Skin of body (tissue), 2 donors: Measurements from ENCODE around the gene PTPN23. TPM values are rescaled to one million over a fixed set of nuclear protein-coding genes. Genes with fewer than 3 reads are reported as not detected.

Experiments used
- DNase-seq: peaks from one replicate; lab custom pipeline; 2025; lab: John Stamatoyannopoulos, UW
- total RNA-seq: library from RNA; depleted of rRNA; stranded (reverse); fragments of >200 nt; gene quantifications from one replicate; pipeline ENCODE4 v1.2.3, GENCODE V29; 2014

The PTPN23 gene
- total RNA-seq, 1 donor from 2014 or later: 17.4 TPM

DNA sequence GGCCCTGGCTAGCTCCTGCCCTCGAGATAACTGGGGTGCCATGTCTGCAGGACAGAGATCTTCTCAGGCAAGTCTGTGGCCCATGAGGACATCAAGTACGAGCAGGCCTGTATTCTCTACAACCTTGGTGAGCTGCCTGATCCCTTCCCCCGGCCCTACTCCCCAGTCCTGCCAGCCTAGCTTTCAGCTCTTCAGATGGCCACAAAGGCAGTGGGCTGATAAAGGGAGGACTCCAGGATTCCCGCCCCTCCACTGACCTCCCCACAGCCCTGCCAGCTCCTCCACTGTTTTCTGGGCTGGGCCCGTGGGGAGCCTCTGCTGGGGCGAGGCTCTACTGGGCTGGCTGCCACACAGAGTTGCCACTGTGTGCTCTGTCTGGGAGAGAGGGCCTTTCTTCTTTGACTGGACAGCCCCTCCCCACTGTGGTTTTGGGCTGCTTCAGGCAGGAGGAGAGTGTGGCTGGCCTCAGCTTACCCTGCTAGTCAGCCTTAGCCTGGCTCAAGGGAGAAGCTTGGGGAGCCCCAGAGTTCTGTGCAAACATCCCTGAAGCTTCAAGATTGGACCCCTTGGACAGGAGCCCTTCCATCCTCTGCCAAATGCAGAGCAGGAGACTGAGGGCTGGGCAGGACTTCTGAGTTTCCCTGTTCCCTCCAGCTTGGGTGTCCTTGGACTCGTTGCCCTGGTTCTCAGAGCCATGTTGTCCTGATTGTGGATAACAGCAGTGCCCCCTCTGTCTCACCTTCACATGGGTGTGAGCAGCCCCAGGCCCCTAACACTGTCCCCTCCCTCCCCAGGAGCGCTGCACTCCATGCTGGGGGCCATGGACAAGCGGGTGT lies 24.4 kb downstream of the PTPN23 start:
- DNase-seq: no peak

- DNase-seq: no peak
Measured at GRCh38 chr3:47405820-47406761, 25.3 kb downstream of the PTPN23 start.

GRCh38 chr3:47406762-47407149 lies 25.9 kb downstream of the PTPN23 start:
- DNase-seq: no peak

DNA sequence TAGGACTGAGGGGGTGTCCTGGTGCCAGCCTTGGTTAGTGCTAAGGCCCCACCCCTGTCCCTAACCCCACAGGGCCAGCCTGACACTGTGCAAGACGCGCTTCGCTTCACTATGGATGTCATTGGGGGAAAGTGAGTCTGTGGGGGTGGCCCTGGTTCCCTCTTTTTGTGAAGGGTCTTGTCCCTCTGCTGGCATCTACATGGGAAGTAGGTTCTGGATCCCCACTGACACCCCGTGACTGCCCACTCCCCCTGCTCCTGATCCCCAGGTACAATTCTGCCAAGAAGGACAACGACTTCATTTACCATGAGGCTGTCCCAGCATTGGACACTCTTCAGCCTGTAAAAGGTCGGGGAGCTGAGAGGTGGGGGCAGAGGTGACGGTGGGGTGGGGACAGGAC lies 26.4 kb downstream of the PTPN23 start:
- DNase-seq: no peak

GRCh38 chr3:47407896-47408838 lies 27.3 kb downstream of the PTPN23 start:
- no peak for DNase-seq

DNA sequence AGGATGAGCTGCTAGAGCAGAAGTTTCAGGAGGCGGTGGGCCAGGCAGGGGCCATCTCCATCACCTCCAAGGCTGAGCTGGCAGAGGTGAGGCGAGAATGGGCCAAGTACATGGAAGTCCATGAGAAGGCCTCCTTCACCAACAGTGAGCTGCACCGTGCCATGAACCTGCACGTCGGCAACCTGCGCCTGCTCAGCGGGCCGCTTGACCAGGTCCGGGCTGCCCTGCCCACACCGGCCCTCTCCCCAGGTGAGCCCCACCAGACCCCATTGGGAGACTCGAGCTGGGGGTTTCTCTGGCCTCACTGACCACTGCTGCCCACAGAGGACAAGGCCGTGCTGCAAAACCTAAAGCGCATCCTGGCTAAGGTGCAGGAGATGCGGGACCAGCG lies 28.0 kb downstream of the PTPN23 start:
- no peak for DNase-seq

DNA sequence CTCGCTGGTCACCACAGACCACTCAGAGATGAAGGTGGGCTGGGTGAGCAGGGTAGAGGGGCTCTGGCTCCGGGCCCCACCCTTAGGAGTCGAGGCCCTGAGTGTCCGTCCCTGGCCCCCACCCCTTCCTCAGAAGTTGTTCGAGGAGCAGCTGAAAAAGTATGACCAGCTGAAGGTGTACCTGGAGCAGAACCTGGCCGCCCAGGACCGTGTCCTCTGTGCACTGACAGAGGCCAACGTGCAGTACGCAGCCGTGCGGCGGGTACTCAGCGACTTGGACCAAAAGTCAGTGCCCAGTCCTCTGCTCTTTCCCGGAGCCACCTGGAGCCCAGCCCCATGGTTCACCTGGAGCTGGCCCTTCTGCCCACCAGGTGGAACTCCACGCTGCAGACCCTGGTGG lies 28.5 kb downstream of the PTPN23 start:
- no peak for DNase-seq

GRCh38 chr3:47409688-47410416 lies 29.0 kb downstream of the PTPN23 start:
- DNase-seq: no peak

DNA sequence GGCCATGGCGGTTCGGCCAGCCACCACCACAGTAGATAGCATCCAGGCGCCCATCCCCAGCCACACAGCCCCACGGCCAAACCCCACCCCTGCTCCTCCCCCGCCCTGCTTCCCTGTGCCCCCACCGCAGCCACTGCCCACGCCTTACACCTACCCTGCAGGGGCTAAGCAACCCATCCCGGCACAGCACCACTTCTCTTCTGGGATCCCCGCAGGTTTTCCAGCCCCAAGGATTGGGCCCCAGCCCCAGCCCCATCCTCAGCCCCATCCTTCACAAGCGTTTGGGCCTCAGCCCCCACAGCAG lies 29.5 kb downstream of the PTPN23 start:
- no peak for DNase-seq

GRCh38 chr3:47410801-47411646 lies 30.2 kb downstream of the PTPN23 start:
- DNase-seq: no peak

- DNase-seq: no peak
Measured at GRCh38 chr3:47411696-47412452, 31.1 kb downstream of the PTPN23 start.

- DNase-seq: no peak
Measured at GRCh38 chr3:47412453-47412756, 31.6 kb downstream of the PTPN23 start.

GRCh38 chr3:47412842-47413520 lies 32.2 kb downstream of the PTPN23 start:
- no peak for DNase-seq

- DNase-seq: no peak
Measured at GRCh38 chr3:47413751-47414150, 32.9 kb downstream of the PTPN23 start.

- no peak for DNase-seq
Measured at GRCh38 chr3:47414161-47414564, 33.3 kb downstream of the PTPN23 start.

DNA sequence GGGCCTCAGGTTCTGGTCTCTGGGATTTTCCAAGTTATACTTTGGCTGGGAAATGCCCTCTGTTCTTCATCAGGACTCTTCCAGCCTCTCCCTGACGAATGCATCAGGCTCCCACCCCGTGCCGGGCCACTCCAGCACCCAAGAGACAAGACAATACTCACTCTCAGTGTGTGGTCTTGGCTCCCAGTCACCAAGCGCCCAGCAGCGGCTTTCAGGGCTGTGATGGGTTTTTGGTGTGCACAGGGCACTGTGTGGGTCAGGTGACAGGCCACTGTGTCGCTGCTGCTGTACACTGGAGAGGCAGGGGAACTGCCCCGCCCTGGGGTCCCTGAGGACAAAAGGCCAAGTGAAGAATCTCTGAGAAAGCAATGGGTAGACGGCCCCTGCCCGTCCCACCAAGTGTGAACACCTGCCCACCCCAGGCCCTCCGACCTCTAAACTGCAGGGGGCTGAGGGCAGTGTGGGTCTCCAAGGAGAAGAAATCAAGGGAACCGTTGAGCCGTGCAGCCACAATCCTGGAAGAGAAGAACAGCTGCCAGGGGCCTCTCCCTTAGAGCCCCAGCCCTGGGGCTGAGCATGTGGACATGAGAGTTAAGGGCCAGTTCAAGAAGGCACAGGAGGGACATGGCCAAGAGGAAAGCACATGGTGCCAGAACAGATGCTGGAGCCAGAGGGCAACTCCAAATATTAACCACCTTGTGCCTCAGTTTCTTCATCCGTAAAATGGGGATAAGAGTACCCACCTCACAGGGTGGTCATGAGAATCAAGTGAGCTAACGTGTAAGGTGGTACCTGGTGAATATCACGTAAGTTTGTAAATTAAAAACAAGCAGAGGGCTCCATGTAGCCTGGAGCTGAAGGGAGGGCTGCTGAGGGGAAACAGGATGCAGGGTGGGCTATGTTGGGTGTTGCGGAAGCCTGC lies 34.1 kb downstream of the PTPN23 start:
- DNase-seq: no peak

DNA sequence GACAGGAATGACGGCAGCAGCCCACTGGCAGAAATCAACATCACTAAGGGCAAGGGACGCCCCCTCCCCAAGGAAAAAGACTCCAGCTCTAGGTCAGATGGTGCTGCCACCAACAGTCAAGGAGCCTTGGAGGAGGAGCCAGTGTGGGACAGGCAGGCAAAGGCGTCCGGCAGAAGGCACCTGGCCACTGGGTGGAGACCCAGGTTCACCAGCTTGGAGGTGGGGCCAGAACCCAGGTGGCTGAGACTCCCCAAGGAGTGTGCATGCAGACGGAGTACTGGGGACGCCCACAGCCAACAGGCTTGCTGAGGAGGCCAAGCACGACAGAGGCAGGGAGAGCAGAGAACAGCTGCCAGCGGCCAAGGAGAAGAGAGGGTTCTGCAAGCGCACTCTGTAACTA lies 35.2 kb downstream of the PTPN23 start:
- no peak for DNase-seq
